ENCODE measurements around the gene CLTB. TPM values are rescaled to one million over a fixed set of nuclear protein-coding genes. Genes with fewer than 3 reads are reported as not detected.

Gene CLTB
- total RNA-seq, 1 donor from 2014 or later = 75.8 TPM

- H3K36me3 ChIP-seq = no peaks in the 10 kb centered on the region
- no peak overlapping the region for H3K4me3 ChIP-seq
- no peak for TF ChIP-seq CTCF (IDR thresholded peaks at IDR 0.05)
- no peak overlapping the region for H3K27ac ChIP-seq
- no peaks in the 10 kb centered on the region for H3K27me3 ChIP-seq (ENCODE audit: low read depth)
- H3K4me1 ChIP-seq = peaks cover 33% of the 10 kb centered on the region
- no peaks in the 10 kb centered on the region for H3K9me3 ChIP-seq
- no peak for DNase-seq
- no peak for ATAC-seq
- intact Hi-C loops (cut with DNase I) = no loop called here
Observed at GRCh38 chr5:176418251-176418650, 1.9 kb upstream of the CLTB start.

- peak overlapping the region; percentile 96 for H3K27ac ChIP-seq
- H3K4me3 ChIP-seq = peak overlapping the region; percentile 96
- no peaks in the 10 kb centered on the region for H3K27me3 ChIP-seq (ENCODE audit: low read depth)
- peaks cover 46% of the 10 kb centered on the region for H3K4me1 ChIP-seq
- H3K9me3 ChIP-seq = no peaks in the 10 kb centered on the region
- intact Hi-C loops (cut with DNase I) = no loop called here
- TF ChIP-seq CTCF (IDR thresholded peaks at IDR 0.05) = no peak
- DNase-seq (no peak), ATAC-seq (no peak)
- H3K36me3 ChIP-seq = no peaks in the 10 kb centered on the region
Observed at GRCh38 chr5:176416965-176417364, 626 bp upstream of the CLTB start.

- peak in 1 of 2 donors; percentile 31 for ATAC-seq
- no peaks in the 10 kb centered on the region for H3K27me3 ChIP-seq (ENCODE audit: low read depth)
- peak overlapping the region; percentile 96 for H3K4me3 ChIP-seq
- TF ChIP-seq CTCF (IDR thresholded peaks at IDR 0.05) = no peak
- no peak for DNase-seq
- H3K36me3 ChIP-seq = peaks cover 2% of the 10 kb centered on the region
- H3K9me3 ChIP-seq = no peaks in the 10 kb centered on the region
- H3K27ac ChIP-seq = peak overlapping the region; percentile 96
- intact Hi-C loops (cut with DNase I) = no loop called here
- H3K4me1 ChIP-seq = peaks cover 55% of the 10 kb centered on the region
Observed at GRCh38 chr5:176415240-176415951, 943 bp downstream of the CLTB start.

- DNase-seq (no peak), ATAC-seq (no peak)
- no peak overlapping the region for H3K27ac ChIP-seq
- H3K4me1 ChIP-seq = peaks cover 55% of the 10 kb centered on the region
- no peaks in the 10 kb centered on the region for H3K27me3 ChIP-seq (ENCODE audit: low read depth)
- H3K36me3 ChIP-seq = peaks cover 9% of the 10 kb centered on the region
- no peak for TF ChIP-seq CTCF (IDR thresholded peaks at IDR 0.05)
- peak overlapping the region; percentile 96 for H3K4me3 ChIP-seq
- intact Hi-C loops (cut with DNase I) = no loop called here
- no peaks in the 10 kb centered on the region for H3K9me3 ChIP-seq
Observed at GRCh38 chr5:176414704-176415103, 1.6 kb downstream of the CLTB start.

- DNase-seq (no peak), ATAC-seq (no peak)
- TF ChIP-seq CTCF (IDR thresholded peaks at IDR 0.05) = no peak
- Histone ChIP-seq H3K27me3 (ENCODE audit: low read depth) (no peaks in the 10 kb centered on the region), H3K36me3 (peaks cover 19% of the 10 kb centered on the region), H3K27ac (peak overlapping the region; percentile 36), H3K4me1 (peaks cover 55% of the 10 kb centered on the region), H3K9me3 (no peaks in the 10 kb centered on the region), H3K4me3 (no peak overlapping the region)
- intact Hi-C loops (cut with DNase I) = no loop called here
Observed at GRCh38 chr5:176413709-176414191, 2.6 kb downstream of the CLTB start.
